ENCODE data around the gene BNIP2.
A peak's percentile ranks its signal among the peaks of the same experiment; 100 is the strongest.
"Not testable (repeated sequence)": the region's sequence is repeated elsewhere in the genome, so short reads cannot be mapped to it uniquely, and the experiment has no call there.

Gene BNIP2

GRCh38 chr15:59688782-59689625, at the start of gene BNIP2:
Gene BNIP2, minus strand, starts transcription at chr15:59689320. Its CDS starts 6,863 bp downstream, at chr15:59682457.
- DNase-seq (ENCODE audit: low read depth) = peak; percentile 99

- no peak for DNase-seq (ENCODE audit: low read depth)
Measured at GRCh38 chr15:59738676-59739075, 49.6 kb upstream of the BNIP2 start.

- DNase-seq (ENCODE audit: low read depth) = no peak
Measured at GRCh38 chr15:59736181-59736580, 47.1 kb upstream of the BNIP2 start.

- DNase-seq (ENCODE audit: low read depth) = no peak
Measured at GRCh38 chr15:59725151-59725486, 36.0 kb upstream of the BNIP2 start.

GRCh38 chr15:59723687-59724346, 34.7 kb upstream of the BNIP2 start:
- no peak for DNase-seq (ENCODE audit: low read depth)

GRCh38 chr15:59722476-59722875, 33.4 kb upstream of the BNIP2 start:
- DNase-seq (ENCODE audit: low read depth) = no peak

- no peak for DNase-seq (ENCODE audit: low read depth)
Measured at GRCh38 chr15:59722037-59722436, 32.9 kb upstream of the BNIP2 start.

- DNase-seq (ENCODE audit: low read depth) = no peak
Measured at GRCh38 chr15:59721411-59721810, 32.3 kb upstream of the BNIP2 start.

- DNase-seq (ENCODE audit: low read depth) = no peak
Measured at GRCh38 chr15:59713177-59713576, 24.1 kb upstream of the BNIP2 start.

GRCh38 chr15:59711451-59712243, 22.5 kb upstream of the BNIP2 start:
- no peak for DNase-seq (ENCODE audit: low read depth)

GRCh38 chr15:59707619-59708018, 18.5 kb upstream of the BNIP2 start:
- DNase-seq (ENCODE audit: low read depth) = no peak

GRCh38 chr15:59703979-59704796, 15.1 kb upstream of the BNIP2 start:
- no peak for DNase-seq (ENCODE audit: low read depth)

- no peak for DNase-seq (ENCODE audit: low read depth)
Measured at GRCh38 chr15:59702351-59702750, 13.2 kb upstream of the BNIP2 start.

- no peak for DNase-seq (ENCODE audit: low read depth)
Measured at GRCh38 chr15:59701880-59702279, 12.8 kb upstream of the BNIP2 start.

GRCh38 chr15:59699810-59700431, 10.8 kb upstream of the BNIP2 start:
- no peak for DNase-seq (ENCODE audit: low read depth)

GRCh38 chr15:59698065-59698464, 8.9 kb upstream of the BNIP2 start:
- not testable (repeated sequence) for DNase-seq (ENCODE audit: low read depth)

GRCh38 chr15:59696332-59696731, 7.2 kb upstream of the BNIP2 start:
- DNase-seq (ENCODE audit: low read depth) = no peak

GRCh38 chr15:59694779-59695178, 5.7 kb upstream of the BNIP2 start:
- no peak for DNase-seq (ENCODE audit: low read depth)

- peak; percentile 28 for DNase-seq (ENCODE audit: low read depth)
Measured at GRCh38 chr15:59691194-59691805, 2.2 kb upstream of the BNIP2 start.

GRCh38 chr15:59689626-59690236, 611 bp upstream of the BNIP2 start:
- DNase-seq (ENCODE audit: low read depth) = peak; percentile 49

GRCh38 chr15:59688423-59688781, 718 bp downstream of the BNIP2 start:
- no peak for DNase-seq (ENCODE audit: low read depth)
